GM12891 (cell line): Measurements from ENCODE around the gene PRSS50.

Experiments
- DNase-seq: peaks from one replicate; pipeline ENCODE4 v3.0.0; 2011; ENCODE audit warnings: low spot score; ENCODE audit not compliant: insufficient read length
- FAIRE-seq: peaks from 2 replicates; lab custom pipeline; 2011; peaks lifted over from hg19 to GRCh38; lab: Jason Lieb, UNC
- PAX5 ChIP-seq: IDR thresholded peaks from 2 replicates; pipeline ENCODE4 v1.6.1; 2011; ENCODE audit warnings: low read length, moderate library complexity, mild to moderate bottlenecking; ENCODE audit not compliant: insufficient read depth, severe bottlenecking
- POLR2A ChIP-seq: IDR thresholded peaks from 2 replicates; pipeline ENCODE4 v1.6.1; 2011; ENCODE audit warnings: low read depth, low read length, control low read depth
- POLR2AphosphoS5 ChIP-seq: IDR thresholded peaks from 2 replicates; pipeline ENCODE4 v1.6.1; 2011; ENCODE audit warnings: low read depth, low read length, control low read depth
- POU2F2 ChIP-seq: IDR thresholded peaks from 2 replicates; pipeline ENCODE4 v1.6.1; 2011; ENCODE audit warnings: low read depth, mild to moderate bottlenecking, control low read depth, low read length, moderate library complexity
- SPI1 ChIP-seq: IDR thresholded peaks from 2 replicates; pipeline ENCODE4 v1.6.1; 2011; ENCODE audit warnings: low read depth, low read length, control low read depth
- TAF1 ChIP-seq: IDR thresholded peaks from 2 replicates; pipeline ENCODE4 v1.6.1; 2011; ENCODE audit warnings: low read depth, low read length, control low read depth

PRSS50 gene

GRCh38 chr3:46692566-46692990 lies 25.1 kb downstream of the PRSS50 start:
- DNase-seq (no peak), FAIRE-seq (peak; percentile 45)
- TF ChIP-seq SPI1, result no peak
- TF ChIP-seq POLR2A, result no peak
- no peak for TF ChIP-seq PAX5
- TF ChIP-seq POLR2AphosphoS5, result no peak
- TF ChIP-seq TAF1, result no peak
- TF ChIP-seq POU2F2, result no peak

DNA sequence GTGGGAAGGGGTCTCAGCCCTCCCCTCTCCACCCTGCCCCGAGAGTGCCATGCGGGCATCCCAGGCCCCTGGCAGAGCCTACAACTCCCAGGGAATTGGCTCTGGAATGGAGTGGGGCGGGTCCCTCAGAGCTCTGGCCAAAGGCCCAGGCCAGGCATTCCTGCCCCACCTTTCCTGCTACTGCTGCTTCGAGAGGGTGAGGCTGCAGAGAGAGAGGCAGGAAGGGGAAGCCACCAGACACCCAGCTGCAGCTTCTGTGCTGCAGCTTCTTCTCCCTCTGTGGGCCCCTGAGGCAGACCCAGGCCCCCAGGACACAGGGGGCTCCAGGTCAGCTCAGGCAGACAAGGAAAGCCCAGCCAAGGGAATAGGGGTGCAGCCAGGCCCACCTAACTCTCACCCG lies 26.9 kb downstream of the PRSS50 start:
- DNase-seq, result no peak
- FAIRE-seq, result no peak
- TF ChIP-seq SPI1 (no peak), POU2F2 (no peak), TAF1 (no peak), PAX5 (no peak), POLR2A (no peak), POLR2AphosphoS5 (no peak)

GRCh38 chr3:46685446-46685845 lies 32.2 kb downstream of the PRSS50 start:
- no peak for TF ChIP-seq POU2F2
- TF ChIP-seq PAX5, result no peak
- TF ChIP-seq TAF1, result no peak
- no peak for TF ChIP-seq POLR2A
- TF ChIP-seq POLR2AphosphoS5, result no peak
- TF ChIP-seq SPI1, result no peak
- FAIRE-seq (no peak), DNase-seq (no peak)

- TF ChIP-seq POLR2A (no peak), SPI1 (no peak), POLR2AphosphoS5 (no peak)
- FAIRE-seq, result no peak
- no peak for DNase-seq
Observed at GRCh38 chr3:46684891-46685290, 32.8 kb downstream of the PRSS50 start.

- no peak for DNase-seq
- no peak for FAIRE-seq
- TF ChIP-seq POLR2AphosphoS5 (no peak), POLR2A (no peak)
Observed at GRCh38 chr3:46682974-46683373, 34.7 kb downstream of the PRSS50 start.

DNA sequence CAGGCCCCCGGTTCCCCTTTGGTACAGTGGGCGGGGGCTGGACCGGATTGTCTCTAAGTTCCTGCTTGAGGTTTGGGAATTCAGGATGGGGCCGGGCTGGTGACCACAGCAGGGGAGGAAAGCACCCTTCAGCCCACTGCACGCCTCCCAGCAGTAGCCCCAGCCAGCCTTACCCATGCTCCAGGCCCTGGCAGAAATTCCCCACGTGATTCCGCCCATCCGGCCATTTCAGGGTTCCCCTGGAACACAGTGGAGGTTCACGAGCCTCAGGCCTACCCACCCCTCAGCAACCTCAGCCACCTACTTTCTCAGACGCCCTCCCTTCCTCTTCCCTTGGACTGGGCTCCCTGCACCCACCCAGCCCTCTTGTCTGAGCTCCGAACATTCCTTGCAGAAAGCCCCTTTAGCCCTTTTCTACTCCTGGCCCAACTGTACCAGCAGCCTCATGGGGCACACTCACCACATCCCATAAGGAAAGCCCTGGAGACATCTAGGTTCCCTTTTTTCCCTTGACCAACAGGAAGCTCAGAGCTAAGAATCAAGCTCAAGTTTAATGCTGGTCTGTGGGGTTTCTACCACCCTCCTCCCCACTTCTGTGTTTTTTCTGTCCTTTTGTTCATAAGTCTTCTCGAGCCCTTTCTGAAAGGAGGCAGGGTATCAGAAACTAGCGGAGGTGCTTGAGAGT lies 35.7 kb downstream of the PRSS50 start:
- FAIRE-seq (no peak), DNase-seq (no peak)
- TF ChIP-seq PAX5, result no peak
- no peak for TF ChIP-seq POU2F2
- no peak for TF ChIP-seq POLR2AphosphoS5
- TF ChIP-seq POLR2A, result no peak
- TF ChIP-seq TAF1, result no peak
- no peak for TF ChIP-seq SPI1

- no peak for FAIRE-seq
- TF ChIP-seq POU2F2, result no peak
- TF ChIP-seq POLR2AphosphoS5, result no peak
- TF ChIP-seq TAF1, result no peak
- TF ChIP-seq POLR2A, result no peak
- no peak for TF ChIP-seq SPI1
- TF ChIP-seq PAX5, result no peak
- DNase-seq, result no peak
Observed at GRCh38 chr3:46681387-46681786, 36.3 kb downstream of the PRSS50 start.

GRCh38 chr3:46680298-46680826 lies 37.3 kb downstream of the PRSS50 start:
- no peak for DNase-seq
- no peak for FAIRE-seq
- TF ChIP-seq PAX5, result no peak
- TF ChIP-seq POU2F2, result no peak
- no peak for TF ChIP-seq SPI1
- TF ChIP-seq POLR2A, result no peak
- TF ChIP-seq TAF1, result no peak
- TF ChIP-seq POLR2AphosphoS5, result no peak

DNA sequence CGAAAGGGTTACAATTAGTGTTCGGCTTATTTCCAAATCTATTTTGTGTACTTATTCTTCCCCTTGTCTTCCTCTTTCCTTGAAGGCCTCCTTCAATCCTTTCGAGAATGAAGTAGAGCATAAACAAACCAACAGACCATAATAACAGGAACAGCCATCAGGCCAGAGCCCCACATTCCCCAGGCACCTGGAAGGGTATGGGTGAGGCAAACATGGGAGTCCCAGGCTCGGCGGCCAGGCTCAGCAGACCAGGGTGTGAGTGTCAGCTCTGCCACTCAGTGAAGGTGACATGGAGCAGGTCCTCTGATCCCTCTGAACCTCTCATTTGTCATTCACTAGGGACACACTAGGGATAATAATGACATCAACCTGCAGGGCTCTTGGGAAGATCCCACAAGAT lies 38.0 kb downstream of the PRSS50 start:
- no peak for TF ChIP-seq SPI1
- TF ChIP-seq POLR2A, result no peak
- TF ChIP-seq POLR2AphosphoS5, result no peak
- no peak for TF ChIP-seq TAF1
- TF ChIP-seq PAX5, result no peak
- no peak for TF ChIP-seq POU2F2
- DNase-seq (no peak), FAIRE-seq (no peak)

DNA sequence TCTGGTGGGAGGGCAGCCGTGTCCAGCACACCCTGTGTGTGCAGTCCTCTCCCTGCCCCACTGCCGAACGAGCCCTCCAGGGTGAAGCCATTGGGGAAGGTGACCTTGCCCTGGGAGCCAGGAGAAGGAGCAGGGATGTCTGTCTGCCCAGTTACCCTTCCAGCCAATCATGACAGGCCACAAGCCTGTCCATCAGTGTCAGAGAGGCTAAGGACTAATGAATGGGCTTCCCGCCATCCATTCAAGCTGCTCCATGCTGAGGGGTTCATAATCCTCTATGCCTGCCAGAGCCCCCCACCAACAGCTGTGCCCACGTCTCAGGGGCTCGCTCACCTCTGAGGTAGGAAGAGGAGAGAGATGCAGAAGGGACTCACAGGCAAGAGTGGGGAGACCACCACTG lies 39.4 kb downstream of the PRSS50 start:
- TF ChIP-seq POU2F2 (no peak), SPI1 (no peak), TAF1 (no peak), POLR2A (no peak), PAX5 (no peak), POLR2AphosphoS5 (no peak)
- DNase-seq (no peak), FAIRE-seq (no peak)

- TF ChIP-seq PAX5, result no peak
- no peak for TF ChIP-seq SPI1
- no peak for TF ChIP-seq TAF1
- TF ChIP-seq POU2F2, result no peak
- TF ChIP-seq POLR2AphosphoS5, result no peak
- TF ChIP-seq POLR2A, result no peak
- FAIRE-seq (no peak), DNase-seq (no peak)
Observed at GRCh38 chr3:46677411-46677726, 40.3 kb downstream of the PRSS50 start.
